Stimulated activated CD8-positive, alpha-beta memory T cell treated with anti-CD3 and anti-CD28 coated beads, Interleukin-4, amount 100 ng/mL, for 4 hours (primary cell): ENCODE measurements around the gene UEVLD.

Source experiments
- DNase-seq, 2 donors: peaks; one replicate each; pipeline ENCODE4 v3.0.0-alpha.2; 2020; ENCODE audit warnings: low read depth in 2 of 2, low spot score in 1 of 2

Gene UEVLD

DNA sequence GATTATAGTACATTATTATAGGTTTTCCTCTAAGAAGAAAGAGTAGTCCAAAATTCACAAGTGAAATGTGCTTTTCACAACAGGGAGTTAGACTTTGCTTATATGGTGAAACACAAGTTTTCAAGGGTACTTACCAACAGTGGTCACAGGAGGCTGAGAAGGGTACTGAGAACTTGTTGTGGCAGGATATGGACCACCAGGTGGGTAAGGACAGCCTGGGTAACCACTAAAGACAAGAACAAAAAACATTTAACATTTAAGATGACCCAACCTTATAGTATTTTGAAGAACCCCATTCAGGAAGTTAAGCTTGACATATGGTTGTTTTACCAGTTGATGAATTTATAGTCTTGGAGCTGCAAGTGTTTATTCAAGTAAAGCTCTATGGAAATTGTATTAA, 86.2 kb downstream of the UEVLD start:
- no peak for DNase-seq

DNA sequence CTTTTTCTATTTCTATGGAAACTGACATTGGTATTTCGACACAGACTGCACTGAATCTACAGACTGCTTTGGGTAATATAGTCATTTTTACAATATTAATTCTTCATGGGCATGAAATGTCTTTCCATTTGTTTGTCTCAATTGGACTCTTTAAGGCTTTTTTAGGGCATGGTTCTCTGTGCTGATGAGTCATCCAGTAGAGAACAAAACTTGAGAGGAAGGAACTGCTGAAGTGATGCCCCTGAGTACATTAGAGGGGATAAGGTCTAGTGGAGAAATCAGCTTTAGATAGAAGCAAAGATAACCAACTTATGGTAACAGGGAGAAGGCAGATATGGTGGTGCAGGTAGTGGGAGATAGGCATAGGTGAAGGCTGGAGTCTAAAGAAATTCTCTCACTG, 86.9 kb downstream of the UEVLD start:
- DNase-seq, result no peak

DNA sequence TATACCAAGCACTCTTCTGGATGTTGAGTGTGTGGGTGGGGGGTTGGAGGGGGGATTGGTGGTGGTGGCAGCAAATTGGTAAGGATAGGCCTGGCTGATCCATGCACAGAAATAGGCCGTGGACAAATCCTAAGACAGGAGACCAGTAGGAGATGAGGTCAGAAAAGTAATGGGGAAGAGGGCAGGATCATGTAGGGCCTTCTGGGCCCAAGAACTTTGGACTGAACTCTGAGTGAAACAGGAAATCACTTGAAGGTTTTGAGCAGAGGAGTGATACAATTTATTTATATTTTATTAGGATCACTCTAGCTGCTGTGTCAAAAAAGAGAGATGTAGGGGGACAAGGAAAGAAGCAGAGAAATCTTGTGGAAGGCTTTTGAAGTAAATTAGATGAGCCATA, 90.5 kb downstream of the UEVLD start:
- DNase-seq, result no peak

DNA sequence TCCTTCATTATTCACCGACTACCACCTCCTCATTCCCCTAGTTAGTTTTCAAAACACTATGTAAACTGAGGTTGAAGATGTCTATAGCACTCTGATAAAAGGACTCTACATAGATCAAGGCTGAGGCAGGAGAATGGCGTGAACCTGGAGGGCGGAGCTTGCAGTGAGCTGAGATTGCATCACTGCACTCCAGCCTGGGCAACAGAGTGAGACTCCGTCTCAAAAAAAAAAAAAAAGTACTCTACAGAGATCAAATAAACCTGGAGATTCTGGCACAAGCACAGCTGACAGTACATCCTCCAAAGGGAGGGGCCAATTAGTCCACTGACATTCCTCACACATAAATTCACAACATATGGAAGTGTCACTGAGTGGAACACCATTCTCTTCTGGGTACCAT, 92.8 kb downstream of the UEVLD start:
- DNase-seq, result no peak

DNA sequence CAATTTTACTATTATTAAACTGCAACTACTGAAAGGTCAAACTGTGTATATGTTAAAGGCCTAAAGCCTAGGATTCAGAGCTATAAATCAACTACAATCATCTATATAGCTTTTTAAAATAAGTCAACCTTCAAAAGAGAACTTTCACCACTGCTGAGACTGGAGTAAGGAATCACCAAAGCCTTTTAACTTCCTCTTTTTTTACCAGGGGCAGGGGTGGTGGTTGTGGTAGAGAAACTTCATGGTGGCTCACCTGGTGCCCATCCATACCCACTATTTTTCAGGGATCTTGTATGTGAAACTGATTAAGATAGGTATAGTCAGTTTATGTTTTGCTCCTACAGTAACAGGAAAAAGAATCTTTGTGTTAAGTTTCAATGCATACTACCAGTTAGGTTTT, 93.3 kb downstream of the UEVLD start:
- DNase-seq, result no peak

DNA sequence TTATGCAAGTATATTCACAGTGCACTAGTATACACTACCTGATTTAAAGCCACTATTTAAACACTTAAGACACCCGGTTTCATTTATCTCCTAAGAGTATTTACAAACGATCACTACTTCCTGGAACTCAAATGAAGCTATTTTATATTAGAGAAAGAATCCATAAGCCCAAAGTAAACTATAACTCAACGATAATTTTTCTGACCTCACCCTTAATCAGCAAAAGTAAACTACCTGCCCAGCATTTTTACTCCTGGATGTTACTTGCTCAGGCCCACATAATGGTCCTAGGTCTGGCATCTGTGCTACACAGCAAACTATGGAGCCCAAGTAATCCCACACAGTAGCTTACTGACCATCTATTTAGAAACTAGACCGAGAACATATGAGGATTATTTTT, 95.2 kb downstream of the UEVLD start:
- no peak for DNase-seq

DNA sequence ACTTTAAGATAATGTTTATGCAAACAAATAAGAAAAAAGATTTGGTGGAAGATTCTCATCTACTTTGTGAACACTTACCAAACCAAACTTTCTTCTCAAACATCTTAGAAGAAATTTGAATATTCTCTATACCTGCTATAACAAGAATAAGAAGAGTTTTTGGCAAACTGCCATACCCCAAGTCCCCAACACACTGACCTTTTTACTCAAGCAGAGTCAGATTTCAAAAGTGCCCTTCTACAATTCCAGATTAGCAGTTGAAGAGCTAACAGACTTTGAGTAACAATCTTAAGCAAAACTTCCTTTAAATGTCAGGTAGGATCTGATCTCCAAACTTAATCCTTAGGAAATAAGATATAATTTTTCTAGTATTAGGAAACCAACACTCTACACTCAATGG, 95.6 kb downstream of the UEVLD start:
- no peak for DNase-seq

DNA sequence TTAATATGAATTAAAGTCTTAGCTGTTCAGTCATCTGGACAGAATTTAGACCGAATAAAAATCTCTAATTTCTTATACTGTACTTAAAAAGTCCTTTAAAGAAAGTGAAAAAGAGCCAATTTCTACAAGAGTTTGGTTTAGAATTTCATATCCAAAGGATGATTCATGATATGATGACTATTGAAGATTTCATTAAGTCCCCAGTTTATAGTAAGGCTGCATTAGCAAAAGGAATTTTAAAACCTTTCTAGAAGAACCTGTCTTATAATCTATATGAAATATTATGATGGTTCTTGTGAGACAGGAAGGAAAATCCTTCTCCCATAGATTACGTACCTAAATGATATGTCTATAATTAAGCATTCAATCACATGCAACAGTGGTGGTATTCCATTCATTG, 96.6 kb downstream of the UEVLD start:
- DNase-seq, result no peak

DNA sequence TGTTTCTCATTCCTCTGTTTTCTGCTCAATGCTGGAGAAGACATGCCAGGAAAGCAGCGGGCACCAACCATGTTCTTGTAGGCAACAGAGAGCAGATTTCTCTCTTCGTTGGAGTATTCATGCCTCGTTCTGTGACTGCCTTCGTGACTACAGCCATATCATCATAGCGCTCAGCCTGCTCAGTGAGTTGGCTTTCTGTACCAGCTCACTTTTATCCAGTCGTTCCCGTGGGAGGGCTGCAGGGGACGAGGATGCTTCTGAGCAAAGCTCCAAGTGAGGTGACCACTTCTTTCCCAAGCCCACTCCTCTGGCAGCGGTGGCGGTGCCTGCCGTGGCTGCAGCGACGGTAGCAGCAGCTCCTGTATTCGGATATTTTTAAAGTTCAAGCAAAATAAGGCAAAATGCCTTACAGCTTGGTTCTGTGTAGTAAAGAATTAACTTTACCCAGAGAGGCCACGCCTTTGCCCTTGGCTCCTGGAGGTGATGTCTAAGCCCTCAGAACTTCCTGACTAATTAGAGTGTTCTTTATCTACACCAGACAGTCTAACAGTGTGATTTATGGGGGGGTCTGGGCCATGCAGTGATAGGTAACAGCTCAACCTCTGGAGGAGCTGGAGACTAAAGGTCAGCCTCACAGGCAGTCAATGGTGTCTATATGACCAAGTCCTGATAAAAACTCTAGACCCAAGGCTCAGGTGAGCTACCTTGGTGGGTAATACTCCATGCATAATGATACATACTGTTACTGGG, 97.6 kb downstream of the UEVLD start:
- DNase-seq, result no peak

DNA sequence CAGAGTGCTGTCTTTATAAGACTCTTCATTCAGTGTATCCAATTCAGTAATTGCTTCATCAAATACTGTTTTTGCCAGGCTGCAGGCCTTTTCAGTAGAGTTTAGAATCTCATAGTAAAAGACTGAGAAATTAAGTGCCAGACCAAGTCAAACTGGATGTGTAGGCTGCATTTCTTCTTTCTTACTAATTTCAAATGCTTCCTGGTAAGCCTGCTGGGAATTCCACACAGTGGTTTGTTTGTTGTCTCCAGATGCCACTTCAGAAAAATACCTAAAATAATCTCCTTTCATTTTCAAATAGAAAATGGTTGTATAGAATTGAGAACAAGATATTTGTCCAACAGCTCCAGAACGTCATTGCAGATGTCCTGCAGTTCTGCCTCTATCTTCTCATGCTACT, 98.2 kb downstream of the UEVLD start:
- no peak for DNase-seq

DNA sequence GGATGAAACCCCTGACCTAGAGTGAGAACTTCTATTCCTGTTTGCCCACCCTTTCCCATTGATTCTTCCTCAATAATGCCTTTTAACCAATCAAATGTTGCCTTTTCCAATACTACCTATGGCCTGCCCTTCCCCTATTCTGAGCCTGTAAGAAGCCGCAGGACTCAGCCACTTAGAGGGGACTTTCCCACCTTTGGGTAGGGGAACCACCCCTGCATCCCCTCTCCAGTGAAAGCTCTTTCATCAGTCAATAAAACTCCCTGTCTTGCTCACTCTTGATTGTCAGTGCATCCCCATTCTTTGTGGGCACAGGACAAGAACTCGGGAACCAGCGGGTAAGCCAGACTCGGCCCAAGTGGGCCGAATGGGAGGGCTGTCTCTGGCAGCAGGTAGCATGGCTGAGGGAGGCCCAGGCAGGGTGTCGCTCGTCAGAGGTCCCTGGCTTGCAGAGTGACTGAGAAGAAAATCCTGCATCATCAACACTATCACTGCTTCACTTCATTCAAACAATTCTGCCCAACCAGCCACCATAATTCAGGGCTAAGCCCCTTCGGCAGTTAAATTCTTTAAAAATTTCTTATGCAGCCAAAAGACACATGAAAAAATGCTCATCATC, 102.5 kb downstream of the UEVLD start:
- DNase-seq, result no peak
